ENCODE measurements around the gene FAM90A1. TPM values are rescaled to one million over a fixed set of nuclear protein-coding genes. Genes with fewer than 3 reads are reported as not detected.

The FAM90A1 gene
- total RNA-seq, 1 donor from 2014 or later: not detected

Other genes starting within 250 kb of the FAM90A1 start
- 21.1 to 24.0 TPM (median 23.4 TPM) in 3 replicates for gene FOXJ2, start 194.9 kb downstream of the FAM90A1 start, total RNA-seq
- 0.27 to 0.59 TPM in 2 of 3 replicates, not detected in the other for gene C3AR1, start 161.3 kb downstream of the FAM90A1 start, total RNA-seq
- gene NECAP1, start 145.3 kb downstream of the FAM90A1 start, total RNA-seq: 23.1 to 36.9 TPM (median 26.1 TPM) in 3 replicates
- 0.65 to 1.1 TPM (median 0.99 TPM) in 3 replicates for gene CLEC4A, start 104.0 kb downstream of the FAM90A1 start, total RNA-seq
- not detected in 3 replicates for gene ZNF705A, start 70.6 kb downstream of the FAM90A1 start, total RNA-seq
- gene CLEC6A, start 228.3 kb upstream of the FAM90A1 start, total RNA-seq: not detected in 3 replicates

Measured in chondrocyte (in vitro differentiated cells).